ENCODE results near the gene TBRG4.

Gene TBRG4

GRCh38 chr7:45140827-45141226 lies 29.3 kb upstream of the TBRG4 start:
- no peak for DNase-seq

GRCh38 chr7:45138433-45139267 lies 27.2 kb upstream of the TBRG4 start:
- no peak for DNase-seq

GRCh38 chr7:45136106-45137060 lies 24.9 kb upstream of the TBRG4 start:
- peak; percentile 64 for DNase-seq

GRCh38 chr7:45133877-45134276 lies 22.4 kb upstream of the TBRG4 start:
- no peak for DNase-seq

- DNase-seq = no peak
Measured at GRCh38 chr7:45133352-45133751, 21.9 kb upstream of the TBRG4 start.

- DNase-seq = no peak
Measured at GRCh38 chr7:45132708-45133320, 21.3 kb upstream of the TBRG4 start.

GRCh38 chr7:45131891-45132290 lies 20.4 kb upstream of the TBRG4 start:
- DNase-seq = no peak

- no peak for DNase-seq
Measured at GRCh38 chr7:45130910-45131309, 19.4 kb upstream of the TBRG4 start.

- no peak for DNase-seq
Measured at GRCh38 chr7:45129906-45130305, 18.4 kb upstream of the TBRG4 start.

GRCh38 chr7:45129181-45129800 lies 17.8 kb upstream of the TBRG4 start:
- no peak for DNase-seq

- no peak for DNase-seq
Measured at GRCh38 chr7:45126920-45127319, 15.4 kb upstream of the TBRG4 start.

GRCh38 chr7:45126201-45126600 lies 14.7 kb upstream of the TBRG4 start:
- DNase-seq = no peak

GRCh38 chr7:45125193-45125904 lies 13.9 kb upstream of the TBRG4 start:
- DNase-seq = no peak

- DNase-seq = peak; percentile 91
Measured at GRCh38 chr7:45123913-45124710, 12.6 kb upstream of the TBRG4 start.

- DNase-seq = peak; percentile 92
Measured at GRCh38 chr7:45122975-45123860, 11.7 kb upstream of the TBRG4 start.

GRCh38 chr7:45119550-45119949 lies 8.1 kb upstream of the TBRG4 start:
- DNase-seq = no peak

- no peak for DNase-seq
Measured at GRCh38 chr7:45118889-45119331, 7.4 kb upstream of the TBRG4 start.

- DNase-seq = no peak
Measured at GRCh38 chr7:45118292-45118691, 6.8 kb upstream of the TBRG4 start.

GRCh38 chr7:45117582-45117981 lies 6.1 kb upstream of the TBRG4 start:
- no peak for DNase-seq

GRCh38 chr7:45116048-45116447 lies 4.6 kb upstream of the TBRG4 start:
- DNase-seq = no peak

Measured in NCI-H146 (cell line).